Left colon (tissue), 2 donors: ENCODE measurements around the gene ACVR1. TPM values are rescaled to one million over a fixed set of nuclear protein-coding genes. Genes with fewer than 3 reads are reported as not detected.

Source experiments
- ATAC-seq: fragments of 200-7000 bp; cut with Tn5 transposase; one replicate; pipeline ENCODE4 v1.9.1; 2020; ENCODE audit warnings: mild to moderate bottlenecking, moderate library complexity
- DNase-seq, 2 donors: peaks; one replicate each; pipeline ENCODE4 v3.0.0-alpha.2; 2020
- intact Hi-C, 2 donors: fragments of 100-400 bp; cut with DNase I in 1 of 2; cut with micrococcal nuclease in 1 of 2; formaldehyde crosslinking; loops; one replicate each; pipeline versions ENCODE4 v1.11.2 to v1.14.0; 2022; cut with DNase I, micrococcal nuclease
- long read RNA-seq: library from polyadenylated mRNA; unstranded; transcript quantifications from one replicate; pipeline ENCODE4 v2.0.0, GENCODE V29; 2021
- total RNA-seq, 2 donors: library from RNA; stranded (reverse); fragmentation: NEBNext Ultra II Directional; extraction: Animal tissue kit (Norgen Biotek cat#: 25700); gene quantifications; one replicate each; pipeline ENCODE4 v1.2.1, GENCODE V29; 2021
- donor health status: DM: no; HTN: no; CAD: no.
- donor health status: DM: yes; HTN: yes; CAD: no.

The ACVR1 gene
- 10 to 100 TPM; 13.6 to 19.1 TPM for total RNA-seq
- long read RNA-seq, transcript ACVR1-207 (11 exons, 2,861 nt), result major isoform, 10 of 22 reads
- long read RNA-seq, partial matches to known transcripts, result 4 of 22 reads
- long read RNA-seq, other reads (novel, unspliced or antisense), result 8 of 22 reads

GRCh38 chr2:157876066-157876785, at the start of gene ACVR1:
Gene ACVR1 (minus strand): TSS chr2:157876330. CDS start chr2:157799493, 76,837 bp downstream.
- DNase-seq (peak; percentile 93 to 97), ATAC-seq (peak; percentile 92)
- intact Hi-C loops, result loop anchor here in 1 of 2 donors (2.0 kb wide), 1 partner anchor 93 kb away; no protein-coding TSS in a partner anchor

GRCh38 chr2:157925071-157925470, 48.9 kb upstream of the ACVR1 start:
- no peak for ATAC-seq
- DNase-seq, result no peak
- intact Hi-C loops, result no loop called here

GRCh38 chr2:157923598-157924217, 47.6 kb upstream of the ACVR1 start:
- DNase-seq, result no peak
- no peak for ATAC-seq
- intact Hi-C loops, result no loop called here

- no peak for ATAC-seq
- DNase-seq, result no peak
- intact Hi-C loops, result no loop called here
Observed at GRCh38 chr2:157922815-157923214, 46.7 kb upstream of the ACVR1 start.

GRCh38 chr2:157922336-157922735, 46.2 kb upstream of the ACVR1 start:
- intact Hi-C loops, result no loop called here
- DNase-seq (no peak), ATAC-seq (no peak)

GRCh38 chr2:157920736-157921135, 44.6 kb upstream of the ACVR1 start:
- ATAC-seq, result no peak

GRCh38 chr2:157919181-157919580, 43.1 kb upstream of the ACVR1 start:
- no peak for DNase-seq
- intact Hi-C loops, result no loop called here

More at GRCh38 chr2:157920736-157921135, 44.6 kb upstream of the ACVR1 start:
- intact Hi-C loops, result no loop called here
- DNase-seq, result no peak

GRCh38 chr2:157918319-157918718, 42.2 kb upstream of the ACVR1 start:
- ATAC-seq, result no peak
- intact Hi-C loops, result no loop called here
- DNase-seq, result no peak

More at GRCh38 chr2:157919181-157919580, 43.1 kb upstream of the ACVR1 start:
- no peak for ATAC-seq

GRCh38 chr2:157911750-157912149, 35.6 kb upstream of the ACVR1 start:
- intact Hi-C loops, result no loop called here
- ATAC-seq (no peak), DNase-seq (no peak)

- no peak for ATAC-seq
- intact Hi-C loops, result no loop called here
- no peak for DNase-seq
Observed at GRCh38 chr2:157911246-157911645, 35.1 kb upstream of the ACVR1 start.

- no peak for ATAC-seq
- intact Hi-C loops, result no loop called here
- no peak for DNase-seq
Observed at GRCh38 chr2:157905092-157905491, 29.0 kb upstream of the ACVR1 start.

- no peak for ATAC-seq
- DNase-seq, result no peak
- intact Hi-C loops, result no loop called here
Observed at GRCh38 chr2:157903626-157904025, 27.5 kb upstream of the ACVR1 start.

- ATAC-seq (no peak), DNase-seq (no peak)
- intact Hi-C loops, result no loop called here
Observed at GRCh38 chr2:157903151-157903550, 27.0 kb upstream of the ACVR1 start.

- no peak for DNase-seq
- no peak for ATAC-seq
- intact Hi-C loops, result no loop called here
Observed at GRCh38 chr2:157902692-157903091, 26.6 kb upstream of the ACVR1 start.

GRCh38 chr2:157901325-157901724, 25.2 kb upstream of the ACVR1 start:
- ATAC-seq, result no peak
- intact Hi-C loops, result no loop called here
- no peak for DNase-seq

- intact Hi-C loops, result no loop called here
- ATAC-seq, result no peak
- DNase-seq, result no peak
Observed at GRCh38 chr2:157900684-157901083, 24.6 kb upstream of the ACVR1 start.

- intact Hi-C loops, result no loop called here
- ATAC-seq (no peak), DNase-seq (no peak)
Observed at GRCh38 chr2:157900203-157900602, 24.1 kb upstream of the ACVR1 start.

GRCh38 chr2:157899125-157899839, 23.2 kb upstream of the ACVR1 start:
- DNase-seq (no peak), ATAC-seq (no peak)
- intact Hi-C loops, result no loop called here

GRCh38 chr2:157898591-157898996, 22.5 kb upstream of the ACVR1 start:
- intact Hi-C loops, result no loop called here
- ATAC-seq, result no peak
- no peak for DNase-seq
